ENCODE measurements around the gene CTNNA3.

CTNNA3 gene

GRCh38 chr10:65993451-65993850 lies 1702.5 kb downstream of the CTNNA3 start:
- DNase-seq: no peak

- no peak for DNase-seq
These were observed 1727.1 kb downstream of the CTNNA3 start for GRCh38 chr10:65968871-65969270.

GRCh38 chr10:65968437-65968836 lies 1727.6 kb downstream of the CTNNA3 start:
- no peak for DNase-seq

GRCh38 chr10:65964205-65964604 lies 1731.8 kb downstream of the CTNNA3 start:
- no peak for DNase-seq

GRCh38 chr10:65952086-65952485 lies 1743.9 kb downstream of the CTNNA3 start:
- no peak for DNase-seq

GRCh38 chr10:65950075-65950474 lies 1745.9 kb downstream of the CTNNA3 start:
- DNase-seq: no peak

- no peak for DNase-seq
These were observed 1746.5 kb downstream of the CTNNA3 start for GRCh38 chr10:65949526-65949925.

GRCh38 chr10:65945061-65945460 lies 1750.9 kb downstream of the CTNNA3 start:
- no peak for DNase-seq

GRCh38 chr10:65943451-65943850 lies 1752.5 kb downstream of the CTNNA3 start:
- no peak for DNase-seq

GRCh38 chr10:65940816-65941662 lies 1755.0 kb downstream of the CTNNA3 start:
- no peak for DNase-seq

GRCh38 chr10:65940105-65940504 lies 1755.9 kb downstream of the CTNNA3 start:
- DNase-seq: no peak

- DNase-seq: no peak
These were observed 1764.5 kb downstream of the CTNNA3 start for GRCh38 chr10:65931291-65932070.

- no peak for DNase-seq
These were observed 1784.7 kb downstream of the CTNNA3 start for GRCh38 chr10:65911151-65911835.

GRCh38 chr10:65910209-65910608 lies 1785.8 kb downstream of the CTNNA3 start:
- DNase-seq: no peak

- DNase-seq: no peak
These were observed 1788.7 kb downstream of the CTNNA3 start for GRCh38 chr10:65907199-65907712.

- no peak for DNase-seq
These were observed 1792.4 kb downstream of the CTNNA3 start for GRCh38 chr10:65903620-65904019.

- DNase-seq: no peak
These were observed 1795.7 kb downstream of the CTNNA3 start for GRCh38 chr10:65900271-65900670.

GRCh38 chr10:65898055-65898454 lies 1797.9 kb downstream of the CTNNA3 start:
- no peak for DNase-seq

GRCh38 chr10:65894961-65895360 lies 1801.0 kb downstream of the CTNNA3 start:
- no peak for DNase-seq

GRCh38 chr10:65894379-65894778 lies 1801.6 kb downstream of the CTNNA3 start:
- DNase-seq: no peak

GRCh38 chr10:65893676-65894075 lies 1802.3 kb downstream of the CTNNA3 start:
- no peak for DNase-seq

- no peak for DNase-seq
These were observed 1803.7 kb downstream of the CTNNA3 start for GRCh38 chr10:65892284-65892683.
